Skeletal muscle satellite cell (primary cell): ENCODE data around the gene RPS6KA2.

Source experiments
- H3K27me3 ChIP-seq: 2 replicates; pipeline ENCODE4 v1.7.0; 2013; ENCODE audit warnings: low read length; ENCODE audit not compliant: control insufficient read depth, insufficient read depth
- H3K36me3 ChIP-seq: 2 replicates; pipeline ENCODE4 v1.7.0; 2013; ENCODE audit warnings: mild to moderate bottlenecking, control low read depth, low read length; ENCODE audit not compliant: insufficient read depth
- H3K4me1 ChIP-seq: 2 replicates; pipeline ENCODE4 v1.7.0; 2013; ENCODE audit warnings: low read length; ENCODE audit not compliant: control insufficient read depth, insufficient read depth
- H3K4me2 ChIP-seq: 2 replicates; pipeline ENCODE4 v1.7.0; 2013; ENCODE audit warnings: mild to moderate bottlenecking, low read length
- H3K4me3 ChIP-seq: 2 replicates; pipeline ENCODE4 v1.7.0; 2013; ENCODE audit warnings: low read length
- H3K9ac ChIP-seq: 2 replicates; pipeline ENCODE4 v1.7.0; 2013; ENCODE audit warnings: mild to moderate bottlenecking, low read depth, low read length, moderate library complexity
- H3K9me3 ChIP-seq: replicated peaks from 2 replicates; pipeline ENCODE4 v1.7.0; 2013; ENCODE audit warnings: mild to moderate bottlenecking, control low read depth, low read length

RPS6KA2 gene

GRCh38 chr6:166608774-166609173 is 18.3 kb downstream of the RPS6KA2 start:
- peaks cover 17% of the 10 kb centered on the region for H3K36me3 ChIP-seq
- no peaks in the 10 kb centered on the region for H3K9me3 ChIP-seq
- H3K4me1 ChIP-seq = peaks cover 19% of the 10 kb centered on the region
- H3K4me2 ChIP-seq = no peak overlapping the region
- no peak overlapping the region for H3K4me3 ChIP-seq
- H3K27me3 ChIP-seq = no peaks in the 10 kb centered on the region
- H3K9ac ChIP-seq = no peak overlapping the region

- Histone ChIP-seq H3K9ac (no peak overlapping the region), H3K27me3 (no peaks in the 10 kb centered on the region), H3K4me3 (no peak overlapping the region), H3K4me2 (no peak overlapping the region), H3K9me3 (no peaks in the 10 kb centered on the region), H3K36me3 (peaks cover 25% of the 10 kb centered on the region), H3K4me1 (peaks cover 10% of the 10 kb centered on the region)
Measured at GRCh38 chr6:166605752-166606151, 21.3 kb downstream of the RPS6KA2 start.

GRCh38 chr6:166604911-166605310 is 22.1 kb downstream of the RPS6KA2 start:
- Histone ChIP-seq H3K4me3 (no peak overlapping the region), H3K9me3 (no peaks in the 10 kb centered on the region), H3K27me3 (no peaks in the 10 kb centered on the region), H3K4me2 (no peak overlapping the region), H3K4me1 (peaks cover 18% of the 10 kb centered on the region), H3K36me3 (peaks cover 22% of the 10 kb centered on the region), H3K9ac (no peak overlapping the region)

GRCh38 chr6:166604328-166604727 is 22.7 kb downstream of the RPS6KA2 start:
- H3K4me1 ChIP-seq = peaks cover 24% of the 10 kb centered on the region

GRCh38 chr6:166603043-166603690 is 23.9 kb downstream of the RPS6KA2 start:
- Histone ChIP-seq H3K27me3 (no peaks in the 10 kb centered on the region), H3K36me3 (peaks cover 29% of the 10 kb centered on the region), H3K9ac (no peak overlapping the region), H3K4me3 (no peak overlapping the region), H3K4me2 (no peak overlapping the region), H3K9me3 (no peaks in the 10 kb centered on the region), H3K4me1 (peaks cover 34% of the 10 kb centered on the region)

More at GRCh38 chr6:166604328-166604727, 22.7 kb downstream of the RPS6KA2 start:
- Histone ChIP-seq H3K4me3 (no peak overlapping the region), H3K4me2 (no peak overlapping the region), H3K27me3 (no peaks in the 10 kb centered on the region), H3K9ac (no peak overlapping the region), H3K36me3 (peaks cover 22% of the 10 kb centered on the region), H3K9me3 (no peaks in the 10 kb centered on the region)

- Histone ChIP-seq H3K4me2 (no peak overlapping the region), H3K9me3 (no peaks in the 10 kb centered on the region), H3K9ac (no peak overlapping the region), H3K4me3 (no peak overlapping the region), H3K27me3 (no peaks in the 10 kb centered on the region), H3K4me1 (peaks cover 47% of the 10 kb centered on the region), H3K36me3 (peaks cover 37% of the 10 kb centered on the region)
Measured at GRCh38 chr6:166601956-166602355, 25.1 kb downstream of the RPS6KA2 start.

- H3K4me3 ChIP-seq = no peak overlapping the region
- peaks cover 36% of the 10 kb centered on the region for H3K36me3 ChIP-seq
- no peaks in the 10 kb centered on the region for H3K27me3 ChIP-seq
- no peaks in the 10 kb centered on the region for H3K9me3 ChIP-seq
- H3K9ac ChIP-seq = no peak overlapping the region
- H3K4me1 ChIP-seq = peaks cover 54% of the 10 kb centered on the region
- H3K4me2 ChIP-seq = no peak overlapping the region
Measured at GRCh38 chr6:166600931-166601330, 26.1 kb downstream of the RPS6KA2 start.

- Histone ChIP-seq H3K27me3 (no peaks in the 10 kb centered on the region), H3K4me3 (no peak overlapping the region), H3K4me2 (peak overlapping the region; percentile 63), H3K4me1 (peaks cover 69% of the 10 kb centered on the region), H3K9ac (peak overlapping the region; percentile 72), H3K36me3 (peaks cover 34% of the 10 kb centered on the region), H3K9me3 (no peaks in the 10 kb centered on the region)
Measured at GRCh38 chr6:166599205-166599604, 27.8 kb downstream of the RPS6KA2 start.

GRCh38 chr6:166598441-166599138 is 28.5 kb downstream of the RPS6KA2 start:
- Histone ChIP-seq H3K27me3 (no peaks in the 10 kb centered on the region), H3K9me3 (no peaks in the 10 kb centered on the region), H3K4me1 (peaks cover 69% of the 10 kb centered on the region), H3K9ac (peak overlapping the region; percentile 72), H3K36me3 (peaks cover 29% of the 10 kb centered on the region), H3K4me3 (peak overlapping the region; percentile 27), H3K4me2 (peak overlapping the region; percentile 63)

GRCh38 chr6:166597711-166598440 is 29.2 kb downstream of the RPS6KA2 start:
- no peak overlapping the region for H3K4me3 ChIP-seq
- no peaks in the 10 kb centered on the region for H3K27me3 ChIP-seq
- H3K36me3 ChIP-seq = peaks cover 27% of the 10 kb centered on the region
- peak overlapping the region; percentile 48 for H3K4me2 ChIP-seq
- H3K9ac ChIP-seq = peak overlapping the region; percentile 55
- H3K9me3 ChIP-seq = no peaks in the 10 kb centered on the region
- peaks cover 73% of the 10 kb centered on the region for H3K4me1 ChIP-seq

- H3K4me3 ChIP-seq = no peak overlapping the region
- no peaks in the 10 kb centered on the region for H3K27me3 ChIP-seq
- H3K36me3 ChIP-seq = peaks cover 20% of the 10 kb centered on the region
- no peak overlapping the region for H3K9ac ChIP-seq
- no peaks in the 10 kb centered on the region for H3K9me3 ChIP-seq
- H3K4me1 ChIP-seq = peaks cover 83% of the 10 kb centered on the region
- H3K4me2 ChIP-seq = no peak overlapping the region
Measured at GRCh38 chr6:166596776-166597507, 30.1 kb downstream of the RPS6KA2 start.
